SK-N-MC (cell line): ENCODE results near the gene KRTAP10-8.
A peak's percentile ranks its signal among the peaks of the same experiment; 100 is the strongest.
"Not testable (repeated sequence)": the region's sequence is repeated elsewhere in the genome, so short reads cannot be mapped to it uniquely, and the experiment has no call there.

ENCODE experiments used
- DNase-seq: peaks from one replicate; pipeline ENCODE4 v3.0.0-alpha.2; 2011; ENCODE audit warnings: low read depth, low spot score
- H3K27ac ChIP-seq: fragments of 200-600 bp; sonication (generic); 2 replicates; pipeline ENCODE4 v1.5.1; 2016; ENCODE audit warnings: mixed run types
- H3K36me3 ChIP-seq: fragments of 200-600 bp; sonication (generic); 2 replicates; pipeline ENCODE4 v1.6.1; 2017; ENCODE audit warnings: antibody characterized with exemption, low read length, mixed read lengths; ENCODE audit not compliant: insufficient read depth
- H3K4me3 ChIP-seq: fragments of 200-600 bp; sonication (generic); 2 replicates; pipeline ENCODE4 v1.5.1; 2016
- H3K9ac ChIP-seq: fragments of 200-600 bp; sonication (generic); 2 replicates; pipeline ENCODE4 v1.8.0; 2017; ENCODE audit warnings: mixed run types, mixed read lengths; ENCODE audit not compliant: insufficient read length
- H3K9me3 ChIP-seq: fragments of 200-600 bp; sonication (generic); 2 replicates; pipeline ENCODE4 v1.6.1; 2017; ENCODE audit warnings: low read depth, mild to moderate bottlenecking, antibody characterized with exemption, low read length, moderate library complexity, mixed read lengths
- EZH2 ChIP-seq: fragments of 200-600 bp; sonication (generic); IDR thresholded peaks from one replicate; pipeline ENCODE4 v1.6.1; 2017; ENCODE audit warnings: antibody characterized with exemption
- FOXP2 ChIP-seq: optimal IDR thresholded peaks from 2 replicates; pipeline ENCODE3; 2011; ENCODE audit warnings: mild to moderate bottlenecking, moderate library complexity; ENCODE audit not compliant: insufficient read depth; ENCODE audit errors: extremely low read length, control extremely low read depth
- POLR2AphosphoS5 ChIP-seq: IDR thresholded peaks from 2 replicates; pipeline ENCODE4 v1.6.1; 2012; ENCODE audit warnings: mild to moderate bottlenecking, low read depth, low read length, borderline replicate concordance

The KRTAP10-8 gene

GRCh38 chr21:44576025-44576420 lies 35.9 kb upstream of the KRTAP10-8 start:
- Histone ChIP-seq H3K27ac (no peak overlapping the region), H3K9me3 (no peaks in the 10 kb centered on the region)

DNA sequence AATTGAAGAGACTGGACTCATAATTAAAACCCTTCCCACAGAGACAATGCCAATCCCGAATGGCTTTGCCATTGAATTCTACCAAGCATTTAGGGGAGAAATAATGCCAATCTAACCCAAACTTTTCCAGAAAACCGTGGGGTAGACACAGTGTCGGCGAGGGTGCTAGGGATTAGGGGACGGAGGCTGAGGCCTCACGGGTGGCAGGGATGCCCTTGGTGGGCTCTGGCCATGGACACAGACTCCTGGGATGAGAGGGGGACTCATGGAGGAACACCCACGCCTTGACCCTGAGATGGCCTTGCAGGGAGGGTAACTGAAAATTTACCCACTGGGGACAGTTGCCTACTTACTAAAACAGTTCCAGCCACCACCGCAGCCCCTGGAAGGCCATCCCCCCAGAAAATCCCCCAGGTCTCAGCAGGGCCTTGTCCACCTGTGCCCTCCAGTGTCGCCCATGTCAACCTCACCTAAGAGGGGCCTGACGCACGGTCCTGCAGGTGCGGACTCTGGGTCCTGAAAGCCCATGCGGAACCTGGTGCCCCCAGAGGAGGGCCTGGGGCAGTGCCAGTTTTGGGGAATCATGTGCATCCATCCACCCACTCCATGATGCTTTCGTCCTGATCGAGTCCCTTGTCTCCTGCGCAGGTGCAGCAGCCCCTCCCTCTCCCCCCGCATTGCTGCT lies 33.4 kb upstream of the KRTAP10-8 start:
- Histone ChIP-seq H3K4me3 (no peak overlapping the region), H3K9me3 (peaks cover 4% of the 10 kb centered on the region; the same call in 1 of the 2 replicates), H3K27ac (no peak overlapping the region), H3K36me3 (no peaks in the 10 kb centered on the region), H3K9ac (no peak overlapping the region)
- no peak for DNase-seq
- no peak for TF ChIP-seq FOXP2
- no peak for TF ChIP-seq POLR2AphosphoS5
- no peak for TF ChIP-seq EZH2

More at GRCh38 chr21:44576025-44576420, 35.9 kb upstream of the KRTAP10-8 start:
- no peak for DNase-seq
- Histone ChIP-seq H3K36me3 (no peaks in the 10 kb centered on the region), H3K9ac (no peak overlapping the region), H3K4me3 (no peak overlapping the region)
- TF ChIP-seq POLR2AphosphoS5 (no peak), FOXP2 (no peak), EZH2 (no peak)

- Histone ChIP-seq H3K27ac (no peak overlapping the region), H3K4me3 (no peak overlapping the region), H3K9ac (no peak overlapping the region), H3K9me3 (peaks cover 4% of the 10 kb centered on the region; the same call in 1 of the 2 replicates), H3K36me3 (no peaks in the 10 kb centered on the region)
- DNase-seq, result no peak
- TF ChIP-seq POLR2AphosphoS5 (no peak), EZH2 (no peak), FOXP2 (no peak)
These were observed 32.6 kb upstream of the KRTAP10-8 start for GRCh38 chr21:44579056-44579832.

DNA sequence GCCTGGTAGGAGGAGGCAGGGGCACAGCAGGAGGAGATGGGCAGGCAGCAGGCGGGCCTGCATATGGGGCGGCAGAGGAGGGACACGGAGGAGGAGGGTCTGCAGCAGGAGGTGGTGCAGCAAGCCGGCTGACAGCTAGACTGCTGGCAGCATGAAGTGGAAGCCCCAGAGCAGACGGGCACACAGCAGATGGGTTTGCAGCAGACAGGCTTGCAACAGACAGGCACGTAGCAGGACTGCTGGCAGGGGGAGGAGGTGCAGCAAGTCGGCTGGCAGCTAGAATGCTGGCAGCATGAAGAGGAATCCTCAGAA lies 32.1 kb upstream of the KRTAP10-8 start:
- no peak overlapping the region for H3K27ac ChIP-seq
- H3K9ac ChIP-seq, result no peak overlapping the region
- no peaks in the 10 kb centered on the region for H3K36me3 ChIP-seq
- H3K9me3 ChIP-seq, result peaks cover 4% of the 10 kb centered on the region; the same call in 1 of the 2 replicates
- H3K4me3 ChIP-seq, result no peak overlapping the region
- DNase-seq, result no peak
- TF ChIP-seq EZH2 (no peak), POLR2AphosphoS5 (no peak), FOXP2 (no peak)

- H3K4me3 ChIP-seq, H3K36me3 ChIP-seq, H3K9me3 ChIP-seq, H3K27ac ChIP-seq, DNase-seq, H3K9ac ChIP-seq: not testable (repeated sequence)
These were observed 31.6 kb upstream of the KRTAP10-8 start, which contains the start of gene KRTAP10-5 for GRCh38 chr21:44580231-44580821. Gene KRTAP10-5, minus strand, starts transcription at chr21:44580604. Its CDS starts 26 bp downstream, at chr21:44580578.

GRCh38 chr21:44581158-44581557 lies 30.7 kb upstream of the KRTAP10-8 start:
- Histone ChIP-seq H3K9ac (no peak overlapping the region), H3K36me3 (peaks cover 4% of the 10 kb centered on the region; the same call in 1 of the 2 replicates), H3K9me3 (peaks cover 4% of the 10 kb centered on the region; the same call in 1 of the 2 replicates), H3K4me3 (no peak overlapping the region), H3K27ac (no peak overlapping the region)
- TF ChIP-seq POLR2AphosphoS5, result no peak
- TF ChIP-seq FOXP2, result no peak
- TF ChIP-seq EZH2, result no peak
- DNase-seq, result no peak

- no peak overlapping the region for H3K27ac ChIP-seq
- H3K9me3 ChIP-seq, result peaks cover 4% of the 10 kb centered on the region; the same call in 1 of the 2 replicates
- no peak overlapping the region for H3K9ac ChIP-seq
- H3K4me3 ChIP-seq, result no peak overlapping the region
- H3K36me3 ChIP-seq, result peaks cover 4% of the 10 kb centered on the region; the same call in 1 of the 2 replicates
- no peak for DNase-seq
- no peak for TF ChIP-seq POLR2AphosphoS5
These were observed 29.8 kb upstream of the KRTAP10-8 start for GRCh38 chr21:44582055-44582454.

GRCh38 chr21:44583089-44583799 lies 28.6 kb upstream of the KRTAP10-8 start:
- H3K27ac ChIP-seq, result peak overlapping the region; percentile 48; the same call in 1 of the 2 replicates
- H3K9ac ChIP-seq, result no peak overlapping the region
- peak; percentile 37 for DNase-seq
- peak overlapping the region; percentile 10; the same call in 1 of the 2 replicates for H3K4me3 ChIP-seq
- peaks cover 4% of the 10 kb centered on the region; the same call in 1 of the 2 replicates for H3K36me3 ChIP-seq
- TF ChIP-seq POLR2AphosphoS5, result no peak
- no peak for TF ChIP-seq FOXP2
- no peak for TF ChIP-seq EZH2
- peaks cover 4% of the 10 kb centered on the region; the same call in 1 of the 2 replicates for H3K9me3 ChIP-seq
